ENCODE data around the gene GULP1.

GRCh38 chr2:188278388-188279092 is 13.1 kb upstream of the GULP1 start:
- TF ChIP-seq, protein P1, sequence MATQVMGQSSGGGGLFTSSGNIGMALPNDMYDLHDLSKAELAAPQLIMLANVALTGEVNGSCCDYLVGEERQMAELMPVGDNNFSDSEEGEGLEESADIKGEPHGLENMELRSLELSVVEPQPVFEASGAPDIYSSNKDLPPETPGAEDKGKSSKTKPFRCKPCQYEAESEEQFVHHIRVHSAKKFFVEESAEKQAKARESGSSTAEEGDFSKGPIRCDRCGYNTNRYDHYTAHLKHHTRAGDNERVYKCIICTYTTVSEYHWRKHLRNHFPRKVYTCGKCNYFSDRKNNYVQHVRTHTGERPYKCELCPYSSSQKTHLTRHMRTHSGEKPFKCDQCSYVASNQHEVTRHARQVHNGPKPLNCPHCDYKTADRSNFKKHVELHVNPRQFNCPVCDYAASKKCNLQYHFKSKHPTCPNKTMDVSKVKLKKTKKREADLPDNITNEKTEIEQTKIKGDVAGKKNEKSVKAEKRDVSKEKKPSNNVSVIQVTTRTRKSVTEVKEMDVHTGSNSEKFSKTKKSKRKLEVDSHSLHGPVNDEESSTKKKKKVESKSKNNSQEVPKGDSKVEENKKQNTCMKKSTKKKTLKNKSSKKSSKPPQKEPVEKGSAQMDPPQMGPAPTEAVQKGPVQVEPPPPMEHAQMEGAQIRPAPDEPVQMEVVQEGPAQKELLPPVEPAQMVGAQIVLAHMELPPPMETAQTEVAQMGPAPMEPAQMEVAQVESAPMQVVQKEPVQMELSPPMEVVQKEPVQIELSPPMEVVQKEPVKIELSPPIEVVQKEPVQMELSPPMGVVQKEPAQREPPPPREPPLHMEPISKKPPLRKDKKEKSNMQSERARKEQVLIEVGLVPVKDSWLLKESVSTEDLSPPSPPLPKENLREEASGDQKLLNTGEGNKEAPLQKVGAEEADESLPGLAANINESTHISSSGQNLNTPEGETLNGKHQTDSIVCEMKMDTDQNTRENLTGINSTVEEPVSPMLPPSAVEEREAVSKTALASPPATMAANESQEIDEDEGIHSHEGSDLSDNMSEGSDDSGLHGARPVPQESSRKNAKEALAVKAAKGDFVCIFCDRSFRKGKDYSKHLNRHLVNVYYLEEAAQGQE (IDR thresholded peaks at IDR 0.05; ENCODE audit: borderline replicate concordance), result no peak
- TF ChIP-seq TAF1 (IDR thresholded peaks at IDR 0.05; ENCODE audit: low read depth) (no peak), EP300 (conservative IDR thresholded peaks at IDR 0.05; ENCODE audit: poor library complexity, severe bottlenecking) (no peak), CTCF (IDR thresholded peaks at IDR 0.05; ENCODE audit: poor library complexity, severe bottlenecking) (no peak), POLR2AphosphoS5 (IDR thresholded peaks at IDR 0.05) (no peak)

Data from neural cell (in vitro differentiated cells).